ENCODE results near the gene SPACA7. TPM values are rescaled to one million over a fixed set of nuclear protein-coding genes. Genes with fewer than 3 reads are reported as not detected.

Gene SPACA7
- total RNA-seq, 3 donors from 2014 or later (not counting 1 experiment from before 2014, with no cell fraction given): not detected

DNA sequence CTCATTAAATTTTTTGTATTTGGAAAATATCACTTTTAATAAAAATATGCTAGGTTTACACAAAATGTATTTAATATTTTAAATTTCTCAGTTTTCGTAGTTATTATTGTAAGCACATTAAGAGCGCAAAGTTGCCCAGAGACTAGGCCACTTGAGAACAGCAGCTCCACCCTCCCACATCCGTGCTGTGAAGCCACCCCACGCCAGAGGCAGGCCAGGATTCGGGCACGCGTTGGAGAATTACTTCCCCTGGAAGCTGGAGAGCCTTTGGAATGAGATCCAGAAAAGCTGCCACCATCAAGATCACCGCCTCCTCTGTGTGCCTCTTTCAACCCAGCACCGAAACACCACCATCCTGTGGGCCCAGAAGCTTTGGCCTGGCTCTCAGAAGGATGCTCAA is 41.0 kb upstream of the SPACA7 start:
- Histone ChIP-seq H3K4me1 (ENCODE audit: control insufficient read depth, insufficient read depth, low read length) (no peaks in the 10 kb centered on the region), H3K36me3 (ENCODE audit: control insufficient read depth, insufficient read depth, low read length) (no peaks in the 10 kb centered on the region), H3K27ac (ENCODE audit: low read length) (no peak overlapping the region), H3K4me3 (ENCODE audit: low read length) (no peak overlapping the region), H3K9me3 (ENCODE audit: control insufficient read depth, insufficient read depth, low read length) (no peaks in the 10 kb centered on the region), H3K27me3 (ENCODE audit: control insufficient read depth, insufficient read depth, low read length) (peaks cover 2% of the 10 kb centered on the region)
- intact Hi-C loops (cut with micrococcal nuclease): no loop called here
- peaks cover 8 to 12% of the 10 kb centered on the region in 2 donors for H3K9me3 Mint-ChIP-seq
- no peaks in the 10 kb centered on the region for H3K4me1 Mint-ChIP-seq
- no peak for DNase-seq
- WGBS (ENCODE audit: insufficient coverage): 84% methylated on average over 9 of the region's 9 CpGs
- no peak overlapping the region for H3K4me3 Mint-ChIP-seq
- no peak for ATAC-seq
- H3K36me3 Mint-ChIP-seq: peaks cover 10% of the 10 kb centered on the region
- peaks cover 17 to 22% of the 10 kb centered on the region in 2 donors for H3K27me3 Mint-ChIP-seq (ENCODE audit: low read depth in 2 of 2)
- H3K27ac Mint-ChIP-seq: no peak overlapping the region
- TF ChIP-seq, protein P1, sequence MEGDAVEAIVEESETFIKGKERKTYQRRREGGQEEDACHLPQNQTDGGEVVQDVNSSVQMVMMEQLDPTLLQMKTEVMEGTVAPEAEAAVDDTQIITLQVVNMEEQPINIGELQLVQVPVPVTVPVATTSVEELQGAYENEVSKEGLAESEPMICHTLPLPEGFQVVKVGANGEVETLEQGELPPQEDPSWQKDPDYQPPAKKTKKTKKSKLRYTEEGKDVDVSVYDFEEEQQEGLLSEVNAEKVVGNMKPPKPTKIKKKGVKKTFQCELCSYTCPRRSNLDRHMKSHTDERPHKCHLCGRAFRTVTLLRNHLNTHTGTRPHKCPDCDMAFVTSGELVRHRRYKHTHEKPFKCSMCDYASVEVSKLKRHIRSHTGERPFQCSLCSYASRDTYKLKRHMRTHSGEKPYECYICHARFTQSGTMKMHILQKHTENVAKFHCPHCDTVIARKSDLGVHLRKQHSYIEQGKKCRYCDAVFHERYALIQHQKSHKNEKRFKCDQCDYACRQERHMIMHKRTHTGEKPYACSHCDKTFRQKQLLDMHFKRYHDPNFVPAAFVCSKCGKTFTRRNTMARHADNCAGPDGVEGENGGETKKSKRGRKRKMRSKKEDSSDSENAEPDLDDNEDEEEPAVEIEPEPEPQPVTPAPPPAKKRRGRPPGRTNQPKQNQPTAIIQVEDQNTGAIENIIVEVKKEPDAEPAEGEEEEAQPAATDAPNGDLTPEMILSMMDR (IDR thresholded peaks at IDR 0.05): no peak

DNA sequence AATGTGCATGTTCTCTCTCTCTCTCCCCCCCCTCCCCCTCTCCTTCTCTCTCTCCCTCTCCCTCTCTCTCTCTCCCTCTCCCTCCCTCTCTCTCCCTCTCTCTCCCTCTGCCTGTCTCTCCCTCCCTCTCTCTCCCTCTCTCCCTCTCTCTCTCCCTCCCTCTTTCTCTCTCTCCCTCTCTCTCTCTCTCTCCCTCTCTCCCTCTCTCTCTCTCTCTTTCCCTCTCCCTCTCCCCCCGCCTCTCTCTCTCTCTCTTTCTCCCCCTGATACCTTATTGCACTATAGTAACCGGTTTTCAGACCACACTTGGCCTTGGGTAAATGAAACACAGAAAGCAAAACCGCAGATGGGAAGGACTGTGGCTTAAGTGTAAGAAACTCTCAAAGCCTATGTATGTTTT is 34.7 kb upstream of the SPACA7 start:
- 39% methylated on average over 2 of the region's 3 CpGs for WGBS (ENCODE audit: insufficient coverage)

DNA sequence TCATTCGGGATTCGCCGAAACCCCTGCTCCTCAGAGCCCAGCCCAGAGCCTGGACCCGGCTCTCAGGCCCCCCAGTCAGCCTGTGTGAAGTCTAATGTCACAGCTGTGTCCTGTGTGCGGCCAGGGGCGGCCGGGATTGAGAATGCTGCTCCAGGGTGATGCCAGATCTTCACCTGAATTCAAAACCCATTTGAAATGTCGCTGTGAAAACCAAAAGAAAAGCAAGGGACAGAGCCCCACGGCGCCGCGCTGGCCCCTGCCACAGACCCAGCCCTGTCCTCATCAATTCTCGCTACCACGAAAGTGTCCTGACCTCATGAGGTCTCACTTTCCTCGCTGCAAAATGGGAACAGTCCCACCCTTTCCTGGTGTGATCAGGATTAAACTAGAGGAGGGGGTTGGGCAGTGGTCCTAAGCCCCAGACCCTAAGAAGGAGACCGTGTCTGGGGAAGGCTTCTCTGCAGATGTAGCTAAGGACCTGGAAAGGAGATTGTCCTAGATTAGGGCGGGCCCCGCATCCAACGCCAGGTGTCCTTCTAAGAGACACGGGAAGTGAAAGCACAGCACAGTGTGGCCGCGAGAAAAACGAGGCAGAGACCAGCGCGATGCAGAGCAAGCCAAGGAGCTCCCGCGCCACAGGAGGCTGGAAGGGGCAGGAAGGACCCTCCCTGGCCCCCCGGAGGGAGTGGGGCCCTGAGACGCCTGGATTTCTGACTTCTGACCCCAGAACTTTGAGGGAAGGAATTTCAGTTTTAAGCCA is 34.0 kb upstream of the SPACA7 start:
- H3K4me1 ChIP-seq (ENCODE audit: control insufficient read depth, insufficient read depth, low read length): no peaks in the 10 kb centered on the region
- no peak overlapping the region for H3K27ac ChIP-seq (ENCODE audit: low read length)
- H3K9me3 Mint-ChIP-seq: peaks cover 3 to 4% of the 10 kb centered on the region in 2 donors
- peaks cover 4% of the 10 kb centered on the region for H3K36me3 Mint-ChIP-seq
- TF ChIP-seq, protein P1 (IDR thresholded peaks at IDR 0.05): no peak
- WGBS (ENCODE audit: insufficient coverage): 83% methylated on average over 29 of the region's 29 CpGs
- DNase-seq: no peak
- no peak overlapping the region for H3K4me3 ChIP-seq (ENCODE audit: low read length)
- no peaks in the 10 kb centered on the region for H3K4me1 Mint-ChIP-seq
- H3K4me3 Mint-ChIP-seq: no peak overlapping the region
- peaks cover 6 to 28% of the 10 kb centered on the region in 2 donors for H3K27me3 Mint-ChIP-seq (ENCODE audit: low read depth in 2 of 2)
- intact Hi-C loops (cut with micrococcal nuclease): no loop called here
- ATAC-seq: no peak
- no peaks in the 10 kb centered on the region for H3K36me3 ChIP-seq (ENCODE audit: control insufficient read depth, insufficient read depth, low read length)
- H3K27ac Mint-ChIP-seq: no peak overlapping the region
- no peaks in the 10 kb centered on the region for H3K27me3 ChIP-seq (ENCODE audit: control insufficient read depth, insufficient read depth, low read length)
- no peaks in the 10 kb centered on the region for H3K9me3 ChIP-seq (ENCODE audit: control insufficient read depth, insufficient read depth, low read length)

More for the DNA sequence above, 34.7 kb upstream of the SPACA7 start:
- no peak overlapping the region for H3K4me3 ChIP-seq (ENCODE audit: low read length)
- H3K36me3 ChIP-seq (ENCODE audit: control insufficient read depth, insufficient read depth, low read length): no peaks in the 10 kb centered on the region
- peaks cover 11 to 21% of the 10 kb centered on the region in 2 donors for H3K27me3 Mint-ChIP-seq (ENCODE audit: low read depth in 2 of 2)
- H3K4me1 ChIP-seq (ENCODE audit: control insufficient read depth, insufficient read depth, low read length): no peaks in the 10 kb centered on the region
- H3K27me3 ChIP-seq (ENCODE audit: control insufficient read depth, insufficient read depth, low read length): no peaks in the 10 kb centered on the region
- intact Hi-C loops (cut with micrococcal nuclease): no loop called here
- TF ChIP-seq, protein P1 (IDR thresholded peaks at IDR 0.05): no peak
- H3K27ac Mint-ChIP-seq: no peak overlapping the region
- H3K4me3 Mint-ChIP-seq: no peak overlapping the region
- H3K36me3 Mint-ChIP-seq: peaks cover 10% of the 10 kb centered on the region
- ATAC-seq: no peak
- H3K27ac ChIP-seq (ENCODE audit: low read length): no peak overlapping the region
- H3K9me3 Mint-ChIP-seq: peaks cover 7 to 10% of the 10 kb centered on the region in 2 donors
- H3K9me3 ChIP-seq (ENCODE audit: control insufficient read depth, insufficient read depth, low read length): no peaks in the 10 kb centered on the region
- no peaks in the 10 kb centered on the region for H3K4me1 Mint-ChIP-seq
- no peak for DNase-seq
